Keratinocyte (primary cell): ENCODE data around the gene SLC6A8.

Experiments used
- EZH2 ChIP-seq: IDR thresholded peaks from one replicate; pipeline ENCODE4 v1.6.1; 2012; ENCODE audit warnings: inconsistent platforms, mild to moderate bottlenecking, low read length, moderate library complexity
- TF ChIP-seq, protein P1 (sequence below), 3 experiments: IDR thresholded peaks in 1 of 3; conservative IDR thresholded peaks in 1 of 3; optimal IDR thresholded peaks in 1 of 3; 2 replicates in 2 of 3; 3 replicates in 1 of 3; pipeline versions ENCODE3 to v1.5.1; 2011; ENCODE audit warnings: low read length in 3 of 3, mild to moderate bottlenecking in 3 of 3, moderate library complexity in 2 of 3, control low read depth in 1 of 3, inconsistent platforms in 1 of 3; ENCODE audit not compliant: insufficient read depth in 2 of 3; ENCODE audit errors: extremely low read depth in 1 of 3

GRCh38 chrX:153642051-153642654 lies 45.6 kb upstream of the SLC6A8 start:
- TF ChIP-seq, protein P1, sequence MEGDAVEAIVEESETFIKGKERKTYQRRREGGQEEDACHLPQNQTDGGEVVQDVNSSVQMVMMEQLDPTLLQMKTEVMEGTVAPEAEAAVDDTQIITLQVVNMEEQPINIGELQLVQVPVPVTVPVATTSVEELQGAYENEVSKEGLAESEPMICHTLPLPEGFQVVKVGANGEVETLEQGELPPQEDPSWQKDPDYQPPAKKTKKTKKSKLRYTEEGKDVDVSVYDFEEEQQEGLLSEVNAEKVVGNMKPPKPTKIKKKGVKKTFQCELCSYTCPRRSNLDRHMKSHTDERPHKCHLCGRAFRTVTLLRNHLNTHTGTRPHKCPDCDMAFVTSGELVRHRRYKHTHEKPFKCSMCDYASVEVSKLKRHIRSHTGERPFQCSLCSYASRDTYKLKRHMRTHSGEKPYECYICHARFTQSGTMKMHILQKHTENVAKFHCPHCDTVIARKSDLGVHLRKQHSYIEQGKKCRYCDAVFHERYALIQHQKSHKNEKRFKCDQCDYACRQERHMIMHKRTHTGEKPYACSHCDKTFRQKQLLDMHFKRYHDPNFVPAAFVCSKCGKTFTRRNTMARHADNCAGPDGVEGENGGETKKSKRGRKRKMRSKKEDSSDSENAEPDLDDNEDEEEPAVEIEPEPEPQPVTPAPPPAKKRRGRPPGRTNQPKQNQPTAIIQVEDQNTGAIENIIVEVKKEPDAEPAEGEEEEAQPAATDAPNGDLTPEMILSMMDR (optimal IDR thresholded peaks at IDR 0.05 in 1 of 3, IDR thresholded peaks at IDR 0.05 in 1 of 3, conservative IDR thresholded peaks at IDR 0.05 in 1 of 3; ENCODE audit: extremely low read depth in 1 of 3, insufficient read depth in 2 of 3, low read length in 3 of 3), result no peak
- no peak for TF ChIP-seq EZH2
